Activated T-cell treated with anti-CD3 and anti-CD28 coated beads, Interleukin-2, amount 50 U/mL, for 1 hour (primary cell): Measurements from ENCODE around the gene PIGO.

ENCODE experiments used
- DNase-seq: peaks from one replicate; pipeline ENCODE4 v3.0.0-alpha.2; 2020

PIGO gene

GRCh38 chr9:35070823-35071813 lies 25.3 kb downstream of the PIGO start:
- DNase-seq: no peak

DNA sequence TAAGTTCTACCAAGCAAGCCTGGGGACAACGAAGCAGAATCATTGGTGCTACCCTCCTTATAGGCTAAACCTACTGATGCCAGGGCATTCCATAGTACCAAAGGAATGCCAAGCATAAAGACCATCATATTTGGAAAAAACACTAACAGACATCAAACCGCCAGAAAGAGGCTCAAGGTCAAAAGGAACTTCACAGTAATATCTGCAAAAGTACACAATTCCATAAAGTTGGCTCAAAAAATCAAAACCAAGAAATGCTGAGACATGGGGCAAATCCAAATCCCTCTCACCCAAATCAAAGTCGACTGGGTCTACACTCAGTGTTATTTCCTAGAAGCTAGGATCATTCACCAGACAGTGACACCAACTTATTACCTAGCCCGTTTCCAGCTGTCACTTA lies 27.4 kb downstream of the PIGO start:
- DNase-seq: no peak

GRCh38 chr9:35067056-35067455 lies 29.3 kb downstream of the PIGO start:
- no peak for DNase-seq

DNA sequence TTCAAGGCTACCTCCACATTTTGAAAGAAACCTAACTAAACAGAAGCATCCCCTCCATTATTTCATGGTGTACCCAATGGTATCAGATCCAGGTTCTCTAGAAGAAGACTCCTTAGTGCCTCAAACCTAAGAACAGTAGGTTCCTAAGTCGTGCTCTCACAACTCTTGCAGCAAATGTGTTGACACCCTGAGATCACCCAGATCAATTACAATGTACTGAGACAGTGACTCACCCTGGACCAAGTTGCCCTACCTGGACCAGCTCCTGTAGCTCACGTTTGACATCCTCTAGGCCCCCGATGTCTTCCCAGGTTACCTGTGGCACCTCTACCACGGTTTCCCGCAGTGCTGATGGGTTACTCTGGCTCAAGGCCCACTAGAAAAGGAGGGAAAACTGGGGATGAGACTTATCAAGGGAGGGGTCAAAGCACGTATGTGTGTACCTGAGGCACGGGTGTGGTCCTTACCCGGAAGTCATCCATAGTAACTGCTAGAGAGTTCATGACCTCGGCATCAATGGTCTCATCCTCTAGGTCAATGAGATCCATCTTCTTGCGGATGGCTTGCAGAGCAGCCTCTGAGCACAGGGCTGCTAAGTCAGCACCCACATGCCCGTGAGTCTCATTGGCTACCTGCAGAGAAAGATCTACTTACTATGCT lies 35.7 kb downstream of the PIGO start:
- no peak for DNase-seq

DNA sequence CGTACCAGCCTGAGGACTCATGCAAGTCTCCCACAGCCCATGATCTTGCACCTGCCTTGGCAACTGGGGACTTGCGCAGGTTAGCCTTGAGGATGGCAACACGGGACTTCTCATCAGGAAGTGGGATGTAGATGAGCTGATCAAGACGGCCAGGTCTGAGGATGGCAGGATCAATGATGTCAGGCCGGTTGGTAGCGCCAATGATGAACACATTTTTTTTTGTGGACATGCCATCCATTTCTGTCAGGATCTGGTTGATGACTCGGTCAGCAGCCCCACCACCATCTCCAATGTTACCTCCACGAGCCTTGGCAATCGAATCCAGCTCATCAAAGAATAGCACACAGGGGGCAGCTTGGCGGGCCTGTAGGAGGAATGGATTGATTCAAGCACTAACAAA lies 37.0 kb downstream of the PIGO start:
- DNase-seq: no peak

GRCh38 chr9:35057271-35057620 lies 39.1 kb downstream of the PIGO start:
- no peak for DNase-seq

DNA sequence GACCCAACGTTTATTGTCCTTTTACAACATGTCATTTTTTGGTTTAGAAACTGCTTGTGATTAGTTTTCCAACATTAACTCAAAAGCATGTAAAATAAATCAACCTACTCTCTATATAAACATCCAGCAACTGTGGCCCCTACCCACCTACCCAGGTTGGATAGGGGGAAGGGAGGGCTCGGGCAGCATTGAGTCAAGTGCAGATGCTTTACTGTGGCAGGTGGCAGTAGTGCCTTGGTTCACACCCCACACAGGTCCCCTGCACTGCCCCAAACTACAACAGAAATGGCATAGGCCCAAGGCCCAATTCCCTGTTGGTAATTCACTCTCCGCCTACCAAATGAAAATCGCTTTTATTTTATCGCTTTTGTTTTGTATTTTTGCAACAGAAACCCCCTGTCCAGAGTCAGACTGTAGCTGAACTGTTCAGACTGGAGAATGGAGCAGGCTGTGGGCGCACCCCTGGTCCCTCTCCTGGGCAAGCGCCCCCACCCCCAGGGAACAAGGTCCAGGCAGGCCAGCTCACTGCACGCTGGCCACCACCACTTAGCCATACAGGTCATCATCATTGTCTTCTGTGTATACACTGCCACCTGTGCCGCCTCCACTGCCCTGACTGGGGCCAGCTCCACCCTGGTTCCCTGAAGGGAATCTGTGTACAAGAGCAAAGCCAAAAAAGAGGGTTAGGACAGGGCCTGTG lies 39.7 kb downstream of the PIGO start:
- no peak for DNase-seq

- no peak for DNase-seq
These were observed 41.3 kb downstream of the PIGO start for GRCh38 chr9:35054871-35055644.

DNA sequence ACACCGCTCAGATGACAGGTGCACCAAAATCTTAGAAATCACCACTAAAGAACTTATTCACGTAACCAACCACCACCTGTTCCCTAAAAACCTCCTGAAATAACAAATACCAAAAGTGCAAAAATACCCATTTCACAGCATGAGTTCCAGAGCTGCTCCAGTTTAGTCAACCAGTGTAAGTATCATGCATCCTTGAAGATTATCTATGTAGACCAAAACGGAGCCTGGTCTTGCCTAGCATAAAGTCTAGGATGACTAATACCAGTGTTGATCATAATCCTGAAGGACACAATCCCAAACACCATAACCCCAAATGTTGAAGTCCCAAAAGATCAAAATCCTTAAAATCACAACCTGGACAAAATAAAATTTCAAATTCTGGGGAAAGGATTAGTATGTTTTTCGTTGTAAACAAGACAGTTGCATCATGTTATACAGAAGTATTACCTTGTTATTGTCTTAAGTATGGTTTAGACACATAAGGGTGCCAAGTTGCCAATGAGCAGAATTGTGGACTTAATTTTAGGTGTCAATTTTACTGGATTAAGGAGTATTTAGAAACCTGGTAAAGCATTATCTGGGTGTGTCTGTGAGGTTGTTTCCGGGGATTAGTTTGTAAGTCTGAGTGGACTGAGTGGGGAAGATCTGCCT lies 42.1 kb downstream of the PIGO start:
- no peak for DNase-seq

- peak; percentile 41 for DNase-seq
These were observed 45.1 kb downstream of the PIGO start for GRCh38 chr9:35051069-35051967.

DNA sequence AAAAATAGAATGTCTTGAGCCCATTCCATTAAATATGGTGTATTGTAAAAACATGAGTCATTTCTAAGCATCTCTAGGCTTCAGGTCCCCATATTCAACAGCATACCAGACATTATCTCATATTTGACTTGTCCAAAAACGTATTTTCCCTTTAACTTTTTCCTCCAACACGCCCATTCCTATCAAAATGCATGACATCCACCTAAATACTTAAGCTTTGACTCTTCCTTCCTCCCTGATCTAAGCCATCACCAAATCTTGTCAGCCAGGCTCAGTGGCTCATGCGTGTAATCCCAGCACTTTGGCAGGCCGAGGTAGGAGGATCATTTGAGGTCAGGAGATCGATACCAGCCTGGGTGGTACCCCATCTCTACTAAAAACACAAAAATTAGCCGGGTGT lies 47.9 kb downstream of the PIGO start:
- DNase-seq: no peak

DNA sequence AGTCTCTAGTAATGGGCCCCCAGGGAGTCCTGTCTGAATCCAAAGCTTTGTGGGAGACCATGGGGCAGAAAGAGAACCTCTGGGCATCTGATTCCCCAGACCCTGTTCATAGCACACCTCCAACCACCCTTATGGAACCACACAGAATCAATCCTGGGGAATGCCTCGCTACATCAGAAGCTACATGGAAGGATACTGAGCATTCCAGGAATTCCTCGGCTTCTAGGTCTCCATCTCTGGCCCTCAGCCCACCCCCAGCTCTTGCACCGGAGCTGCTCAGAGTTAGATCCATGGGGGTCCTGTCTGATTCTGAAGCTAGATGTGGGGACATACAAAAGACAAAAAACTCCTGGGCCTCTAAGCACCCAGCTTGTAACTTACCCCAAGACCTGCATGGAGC lies 52.3 kb downstream of the PIGO start:
- no peak for DNase-seq

DNA sequence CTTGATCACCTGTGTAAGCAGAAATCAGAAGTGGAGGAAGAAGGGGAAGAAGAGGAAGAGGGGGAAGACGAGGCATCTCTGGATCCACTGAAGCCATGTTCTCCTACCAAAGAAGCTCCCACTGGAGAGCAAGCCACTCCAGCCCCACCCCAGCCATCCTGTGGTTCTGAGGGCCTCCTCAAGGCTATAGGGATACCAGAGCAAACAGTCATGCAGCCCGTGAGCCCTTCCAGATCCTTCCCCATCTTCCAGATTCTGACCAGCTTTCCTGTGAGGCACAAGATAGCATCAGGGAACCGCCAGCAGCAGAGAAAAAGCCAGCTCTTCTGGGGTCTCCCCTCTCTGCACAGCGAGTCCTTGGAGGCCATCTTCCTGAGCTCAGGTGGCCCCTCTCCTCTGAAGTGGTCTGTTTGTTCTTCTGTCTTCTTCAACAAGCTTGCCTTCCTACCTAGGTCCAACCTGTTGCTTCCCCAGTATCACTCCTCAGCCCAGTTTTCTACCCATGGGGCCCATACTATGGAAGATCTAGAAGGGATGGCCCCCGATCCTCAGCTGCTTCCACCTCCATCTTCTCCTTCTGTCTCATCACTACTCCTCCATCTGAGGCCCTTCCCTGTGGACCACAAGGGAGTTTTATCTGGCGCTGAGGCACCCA lies 53.4 kb downstream of the PIGO start:
- no peak for DNase-seq

DNA sequence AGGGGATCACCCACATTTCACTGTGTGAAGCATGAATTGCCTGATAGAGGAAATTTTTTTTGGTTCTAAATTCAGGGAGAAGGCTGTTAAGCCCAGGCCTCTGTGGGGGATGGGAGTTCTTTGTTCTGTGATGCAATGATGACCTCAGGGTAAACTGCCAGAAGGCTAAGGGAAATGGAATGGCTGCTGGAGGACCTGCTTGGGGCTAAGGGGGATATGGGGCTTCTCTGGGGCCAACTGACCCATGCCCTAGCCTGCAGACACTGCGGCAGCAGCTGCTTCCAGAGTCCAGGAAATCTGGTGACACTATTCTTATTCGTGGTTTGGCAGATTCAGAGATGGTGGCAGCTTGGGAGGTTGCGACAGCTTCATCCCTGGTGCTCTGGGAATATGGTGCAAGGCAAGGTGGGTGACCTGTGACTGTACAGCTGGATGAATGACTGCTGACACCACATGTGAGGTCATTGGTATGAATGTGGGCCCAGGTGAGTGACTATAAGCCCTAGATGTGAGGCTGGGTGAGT lies 54.2 kb downstream of the PIGO start:
- no peak for DNase-seq
